Karpas-422 (cell line): Measurements from ENCODE around the gene RPS6KB1. TPM values are rescaled to one million over a fixed set of nuclear protein-coding genes. Genes with fewer than 3 reads are reported as not detected.
"Not testable (repeated sequence)": the region's sequence is repeated elsewhere in the genome, so short reads cannot be mapped to it uniquely, and the experiment has no call there.

Experiments
- DNase-seq: peaks from one replicate; pipeline ENCODE4 v3.0.0-alpha.2; 2015
- H2AFZ ChIP-seq: fragments of 200-600 bp; sonication (generic); 2 replicates; pipeline ENCODE4 v1.6.1; 2014; ENCODE audit warnings: antibody characterized with exemption, low read length, mixed read lengths
- H3K27ac ChIP-seq: fragments of 200-600 bp; sonication (generic); 2 replicates; pipeline ENCODE4 v1.5.1; 2014; ENCODE audit warnings: mild to moderate bottlenecking, low read length, moderate library complexity
- H3K27me3 ChIP-seq: fragments of 200-600 bp; sonication (generic); 2 replicates; pipeline ENCODE4 v1.6.1; 2014; ENCODE audit warnings: low read length, mixed read lengths
- H3K36me3 ChIP-seq: fragments of 200-600 bp; sonication (generic); 2 replicates; pipeline ENCODE4 v1.6.1; 2014; ENCODE audit warnings: low read length, mixed read lengths; ENCODE audit not compliant: insufficient read depth
- H3K4me1 ChIP-seq: fragments of 200-600 bp; sonication (generic); 2 replicates; pipeline ENCODE4 v1.6.1; 2014; ENCODE audit warnings: mild to moderate bottlenecking, low read length, mixed read lengths
- H3K4me2 ChIP-seq: fragments of 200-600 bp; sonication (generic); 2 replicates; pipeline ENCODE4 v1.6.1; 2014; ENCODE audit warnings: low read length, low read depth, mild to moderate bottlenecking; ENCODE audit not compliant: poor library complexity, severe bottlenecking
- H3K4me3 ChIP-seq: fragments of 200-600 bp; sonication (generic); 2 replicates; pipeline ENCODE4 v1.5.1; 2014; ENCODE audit warnings: mild to moderate bottlenecking, antibody characterized with exemption, low read length, mixed read lengths
- H3K79me2 ChIP-seq: fragments of 200-600 bp; sonication (generic); 2 replicates; pipeline ENCODE4 v1.6.1; 2014; ENCODE audit warnings: mild to moderate bottlenecking, low read length, mixed read lengths
- H3K9ac ChIP-seq: fragments of 200-600 bp; sonication (generic); 2 replicates; pipeline ENCODE4 v1.6.0; 2014; ENCODE audit warnings: low read length
- H3K9me2 ChIP-seq: fragments of 200-600 bp; sonication (generic), shearing (Covaris generic); replicated peaks from 2 replicates; pipeline ENCODE4 v1.6.0; 2014; ENCODE audit warnings: mild to moderate bottlenecking, low read length, moderate library complexity; ENCODE audit not compliant: insufficient read depth
- H3K9me3 ChIP-seq: fragments of 300-700, 200-600 bp; sonication (generic); 2 replicates; pipeline ENCODE4 v1.6.1; 2014; ENCODE audit warnings: low read length, mixed read lengths
- H4K20me1 ChIP-seq: fragments of 200-600 bp; sonication (generic); 2 replicates; pipeline ENCODE4 v1.6.1; 2014; ENCODE audit warnings: mild to moderate bottlenecking, antibody characterized with exemption, low read length, low read depth; ENCODE audit not compliant: insufficient read depth
- total RNA-seq: library from RNA; depleted of rRNA; stranded (reverse); fragments of >200 nt; shearing (Covaris generic); gene quantifications from 2 replicates; pipeline ENCODE4 v1.2.3, GENCODE V29; 2014; ENCODE audit warnings: low replicate concordance

The RPS6KB1 gene
- total RNA-seq, 1 experiment from 2014 or later: 22.8 TPM

- no peaks in the 10 kb centered on the region for H3K27me3 ChIP-seq
- H3K36me3 ChIP-seq: no peaks in the 10 kb centered on the region
- peaks cover 8% of the 10 kb centered on the region; the same call in 1 of the 2 replicates for H4K20me1 ChIP-seq
- no peak overlapping the region for H2AFZ ChIP-seq
- DNase-seq: no peak
- no peak overlapping the region for H3K4me2 ChIP-seq
- no peaks in the 10 kb centered on the region for H3K9me3 ChIP-seq
- H3K9me2 ChIP-seq: no peaks in the 10 kb centered on the region
- H3K9ac ChIP-seq: no peak overlapping the region
- peaks cover 90% of the 10 kb centered on the region for H3K79me2 ChIP-seq
- peaks cover 11% of the 10 kb centered on the region for H3K4me1 ChIP-seq
- no peak overlapping the region for H3K4me3 ChIP-seq
- H3K27ac ChIP-seq: no peak overlapping the region
Measured at GRCh38 chr17:59899099-59899498, 6.2 kb downstream of the RPS6KB1 start.

GRCh38 chr17:59901604-59902003 lies 8.7 kb downstream of the RPS6KB1 start:
- peaks cover 4% of the 10 kb centered on the region for H3K4me1 ChIP-seq
- H3K9me3 ChIP-seq: no peaks in the 10 kb centered on the region
- no peak overlapping the region for H2AFZ ChIP-seq
- H3K36me3 ChIP-seq: no peaks in the 10 kb centered on the region
- peaks cover 91% of the 10 kb centered on the region for H3K79me2 ChIP-seq
- no peak overlapping the region for H3K4me3 ChIP-seq
- no peak overlapping the region for H3K4me2 ChIP-seq
- H3K27ac ChIP-seq: no peak overlapping the region
- H3K9ac ChIP-seq: no peak overlapping the region
- no peak for DNase-seq
- H3K9me2 ChIP-seq: no peaks in the 10 kb centered on the region
- no peaks in the 10 kb centered on the region; the same call in 1 of the 2 replicates for H4K20me1 ChIP-seq
- H3K27me3 ChIP-seq: no peaks in the 10 kb centered on the region

GRCh38 chr17:59903455-59903854 lies 10.5 kb downstream of the RPS6KB1 start:
- Histone ChIP-seq H3K36me3 (peaks cover 4% of the 10 kb centered on the region; the same call in 1 of the 2 replicates), H3K4me1 (peaks cover 4% of the 10 kb centered on the region), H3K4me2 (no peak overlapping the region), H3K9me3 (no peaks in the 10 kb centered on the region), H3K27ac (no peak overlapping the region), H3K4me3 (no peak overlapping the region), H3K79me2 (peaks cover 91% of the 10 kb centered on the region), H3K27me3 (no peaks in the 10 kb centered on the region), H3K9me2 (no peaks in the 10 kb centered on the region), H3K9ac (no peak overlapping the region), H4K20me1 (peaks cover 4% of the 10 kb centered on the region; the same call in 1 of the 2 replicates), H2AFZ (no peak overlapping the region)
- DNase-seq: no peak

DNA sequence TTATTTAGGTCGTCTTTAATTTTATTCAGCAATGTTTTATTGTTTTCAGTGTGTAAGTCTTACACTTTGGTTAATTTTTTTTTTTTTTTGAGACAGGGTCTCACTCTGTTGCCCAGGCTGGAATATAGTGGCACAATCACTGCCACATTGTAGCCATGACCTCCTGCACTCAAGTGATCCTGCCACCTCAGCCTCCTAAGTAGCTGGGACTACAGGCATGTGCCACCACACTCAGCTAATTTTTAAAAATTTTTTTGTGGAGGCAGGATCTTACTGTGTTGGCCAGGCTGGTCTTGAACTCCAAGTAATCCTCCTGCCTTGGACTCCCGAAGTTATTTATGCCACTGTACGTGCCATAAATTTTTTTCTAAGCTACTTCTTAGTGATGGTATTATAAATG lies 14.5 kb downstream of the RPS6KB1 start:
- Histone ChIP-seq H3K79me2 (peaks cover 64% of the 10 kb centered on the region), H3K36me3 (peaks cover 10% of the 10 kb centered on the region; the same call in 1 of the 2 replicates), H3K9me3 (no peaks in the 10 kb centered on the region), H3K27ac (no peak overlapping the region), H3K27me3 (no peaks in the 10 kb centered on the region), H3K9me2 (no peaks in the 10 kb centered on the region), H2AFZ (no peak overlapping the region), H3K9ac (no peak overlapping the region), H4K20me1 (0 out of 2 replicates have a peak, but pooled peaks cover 4% of the 10 kb centered on the region), H3K4me2 (no peak overlapping the region), H3K4me1 (peaks cover 4% of the 10 kb centered on the region), H3K4me3 (no peak overlapping the region)
- no peak for DNase-seq

DNA sequence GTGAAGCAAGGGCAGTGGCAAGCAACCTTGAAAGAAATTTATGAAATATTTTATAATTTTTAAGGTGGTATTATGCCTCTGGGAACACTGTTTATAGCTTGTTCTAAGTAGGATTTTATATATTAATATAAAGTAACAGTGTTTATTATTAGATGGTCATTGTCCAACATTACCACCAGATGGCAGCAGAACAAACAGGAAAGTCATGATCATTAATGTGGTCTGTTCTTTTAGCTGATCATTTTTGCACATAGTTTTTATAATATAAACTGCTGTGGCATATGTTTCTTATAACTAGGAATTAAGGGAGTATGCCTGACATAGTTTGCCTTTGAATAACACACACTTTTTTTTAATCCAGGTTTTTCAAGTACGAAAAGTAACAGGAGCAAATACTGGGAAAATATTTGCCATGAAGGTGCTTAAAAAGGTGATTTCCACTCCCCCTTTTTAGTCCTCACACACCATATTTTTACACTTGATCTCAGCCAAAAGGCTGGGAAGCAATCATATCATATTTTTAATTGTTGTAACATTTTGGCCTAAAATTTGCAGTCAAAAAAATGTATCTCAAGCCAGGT lies 21.4 kb downstream of the RPS6KB1 start:
- Histone ChIP-seq H3K9me2 (no peaks in the 10 kb centered on the region), H3K79me2 (peaks cover 13% of the 10 kb centered on the region), H3K9me3 (no peaks in the 10 kb centered on the region), H3K27ac (no peak overlapping the region), H3K27me3 (no peaks in the 10 kb centered on the region), H3K4me1 (no peaks in the 10 kb centered on the region), H3K4me2 (no peak overlapping the region), H4K20me1 (no peaks in the 10 kb centered on the region), H3K4me3 (no peak overlapping the region), H3K36me3 (peaks cover 35% of the 10 kb centered on the region), H2AFZ (no peak overlapping the region), H3K9ac (no peak overlapping the region)
- DNase-seq: peak; percentile 80

DNA sequence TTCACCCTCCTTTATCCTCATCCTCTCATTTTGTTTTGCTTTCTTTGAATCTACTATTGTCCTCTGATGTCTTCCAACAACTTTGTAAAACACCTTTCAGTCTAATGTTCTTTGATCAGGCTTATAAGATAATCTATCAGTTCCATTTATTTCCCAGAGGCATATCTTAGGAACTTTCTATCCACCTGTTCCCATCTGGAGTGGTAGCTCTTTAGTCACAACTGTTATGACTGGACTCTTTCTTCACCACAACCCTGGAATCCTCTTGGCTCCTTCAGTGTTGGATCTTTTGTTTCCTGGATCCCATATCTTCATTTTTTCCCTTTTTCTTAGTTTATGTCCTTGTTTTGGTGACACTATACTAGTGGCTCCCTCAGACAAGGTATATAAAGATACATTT lies 23.5 kb downstream of the RPS6KB1 start:
- Histone ChIP-seq H3K79me2 (peaks cover 7% of the 10 kb centered on the region), H2AFZ (no peak overlapping the region), H3K4me3 (no peak overlapping the region), H3K9me3 (no peaks in the 10 kb centered on the region), H3K36me3 (peaks cover 36% of the 10 kb centered on the region), H3K4me2 (no peak overlapping the region), H3K9ac (no peak overlapping the region), H3K9me2 (no peaks in the 10 kb centered on the region), H3K4me1 (no peaks in the 10 kb centered on the region), H3K27ac (no peak overlapping the region), H3K27me3 (no peaks in the 10 kb centered on the region), H4K20me1 (no peaks in the 10 kb centered on the region)
- no peak for DNase-seq

DNA sequence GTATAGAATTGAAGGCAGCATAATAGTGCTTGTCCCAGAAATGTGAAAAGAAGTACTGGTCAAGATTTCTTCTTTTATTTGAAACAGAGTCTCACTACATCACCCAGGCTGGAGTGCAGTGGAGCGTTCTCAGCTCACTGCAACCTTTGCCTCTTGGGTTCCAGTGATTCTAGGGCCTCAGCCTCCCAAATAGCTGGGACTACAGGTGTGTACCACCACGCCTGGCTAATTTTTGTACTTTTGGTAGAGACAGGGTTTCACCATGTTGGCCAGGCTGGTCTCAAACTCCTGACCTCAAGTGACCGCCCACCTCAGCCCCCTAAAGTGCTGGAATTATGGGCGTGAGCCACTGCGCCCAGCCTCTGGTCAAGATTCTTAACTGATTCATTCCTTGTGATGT lies 27.7 kb downstream of the RPS6KB1 start:
- peaks cover 17% of the 10 kb centered on the region; the same call in 1 of the 2 replicates for H3K36me3 ChIP-seq
- not testable (repeated sequence) for H3K9me2 ChIP-seq, H3K27me3 ChIP-seq, DNase-seq, H3K4me3 ChIP-seq, H3K4me2 ChIP-seq, H3K4me1 ChIP-seq, H4K20me1 ChIP-seq, H2AFZ ChIP-seq, H3K9ac ChIP-seq, H3K9me3 ChIP-seq, H3K27ac ChIP-seq, H3K79me2 ChIP-seq

DNA sequence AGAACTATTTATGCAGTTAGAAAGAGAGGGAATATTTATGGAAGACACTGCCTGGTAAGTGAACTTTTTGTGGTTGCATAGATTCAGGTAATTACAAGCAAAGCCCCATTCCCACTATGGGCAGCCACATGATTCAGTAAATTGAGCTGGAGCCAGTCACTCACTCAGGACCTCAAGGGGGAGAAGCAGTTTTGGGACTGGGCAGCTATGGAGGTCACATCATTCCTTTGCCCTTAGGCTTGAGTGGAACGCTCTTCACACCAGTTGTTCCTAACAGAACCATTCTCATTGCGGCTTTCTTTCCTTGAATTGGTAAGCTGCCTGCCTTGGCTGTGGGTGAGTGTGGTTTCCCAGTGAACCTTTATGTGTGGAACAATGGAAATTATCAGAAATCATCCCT lies 37.2 kb downstream of the RPS6KB1 start:
- not testable (repeated sequence) for H3K9me3 ChIP-seq, H3K4me3 ChIP-seq, H2AFZ ChIP-seq, H4K20me1 ChIP-seq, H3K4me2 ChIP-seq, DNase-seq, H3K9ac ChIP-seq, H3K9me2 ChIP-seq, H3K4me1 ChIP-seq, H3K27me3 ChIP-seq, H3K27ac ChIP-seq, H3K79me2 ChIP-seq
- peaks cover 19% of the 10 kb centered on the region for H3K36me3 ChIP-seq
